NCI-H226 (cell line): Measurements from ENCODE around the gene UIMC1.
A peak's percentile ranks its signal among the peaks of the same experiment; 100 is the strongest.

ENCODE experiments used
- DNase-seq: peaks from one replicate; pipeline ENCODE4 v3.0.0-alpha.2; 2015

UIMC1 gene

GRCh38 chr5:176901260-176902101, 105.1 kb downstream of the UIMC1 start:
- no peak for DNase-seq

DNA sequence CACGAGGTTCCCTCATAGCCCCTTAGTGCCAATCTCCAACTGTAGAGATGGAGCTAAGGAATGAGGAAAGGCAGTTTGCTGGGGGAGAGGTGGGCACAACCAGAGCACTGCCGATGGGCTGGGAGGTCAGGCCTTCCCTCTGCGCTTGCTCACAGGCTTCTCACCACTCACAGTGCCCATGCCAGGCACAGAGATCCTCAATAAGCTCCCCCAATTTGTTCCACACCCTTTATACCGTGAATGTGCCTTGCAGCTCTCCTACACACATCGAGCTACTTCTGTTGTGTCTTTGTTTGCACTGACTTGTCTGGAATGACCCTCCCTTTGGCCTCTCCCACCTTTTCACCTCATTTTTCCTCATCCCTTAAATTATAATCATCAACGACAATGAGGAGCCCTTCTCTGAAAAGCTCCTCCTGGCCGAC, 105.8 kb downstream of the UIMC1 start:
- no peak for DNase-seq

- no peak for DNase-seq
Measured at GRCh38 chr5:176899946-176900779, 106.4 kb downstream of the UIMC1 start.

DNA sequence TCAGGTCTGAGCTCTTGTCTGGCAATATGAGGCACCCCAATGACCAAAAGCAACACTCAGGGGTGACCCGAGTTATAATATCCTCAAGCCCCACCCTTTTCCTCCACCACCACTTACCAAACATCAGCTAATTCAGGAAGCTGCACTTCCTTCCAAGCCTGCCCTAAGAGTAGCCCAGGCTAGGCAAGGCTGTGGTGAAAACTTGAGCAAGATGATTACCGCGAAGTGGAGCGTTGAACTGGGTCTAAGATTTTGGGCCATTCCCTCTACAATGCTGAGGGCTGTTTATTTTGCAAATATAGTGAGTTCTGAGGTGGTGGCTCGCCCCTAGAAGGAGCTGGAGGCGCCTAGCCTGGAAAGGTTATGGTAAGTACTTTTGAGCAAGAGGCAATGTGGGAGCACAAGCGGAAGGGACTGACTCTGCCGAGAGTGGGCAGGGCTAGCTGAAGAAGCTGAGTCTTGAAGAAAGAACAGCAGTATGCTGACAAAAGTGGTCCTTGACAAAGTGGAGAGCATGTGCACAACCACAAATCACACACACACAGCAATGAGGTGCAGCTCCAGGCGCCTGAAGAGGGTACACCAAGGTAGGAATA, 107.2 kb downstream of the UIMC1 start, which contains the start of gene HK3:
TSS of gene HK3 (minus strand) at position 51 of the 596 bp plus-strand sequence. CDS start 3,187 bp downstream, outside the sequence.
- DNase-seq: no peak

DNA sequence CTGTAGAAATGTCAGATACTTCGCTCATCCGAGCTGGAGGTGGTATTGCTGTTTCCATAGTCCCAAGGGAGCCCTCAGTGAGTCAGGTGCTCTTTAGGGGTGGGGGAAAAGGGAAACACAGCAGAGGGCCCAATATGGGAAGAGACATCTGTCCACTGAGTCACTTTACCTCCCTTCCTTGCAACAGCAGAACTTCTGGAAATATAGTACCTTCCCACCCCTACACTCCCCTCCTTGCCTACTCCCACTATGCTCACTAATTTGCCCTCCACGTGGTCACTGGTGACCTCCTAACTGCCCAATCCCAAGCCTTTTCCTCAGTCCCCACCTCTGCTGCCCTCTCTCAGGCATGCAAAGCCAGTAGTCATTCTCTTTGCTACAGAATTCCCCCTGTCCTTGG, 109.3 kb downstream of the UIMC1 start:
- DNase-seq: no peak

DNA sequence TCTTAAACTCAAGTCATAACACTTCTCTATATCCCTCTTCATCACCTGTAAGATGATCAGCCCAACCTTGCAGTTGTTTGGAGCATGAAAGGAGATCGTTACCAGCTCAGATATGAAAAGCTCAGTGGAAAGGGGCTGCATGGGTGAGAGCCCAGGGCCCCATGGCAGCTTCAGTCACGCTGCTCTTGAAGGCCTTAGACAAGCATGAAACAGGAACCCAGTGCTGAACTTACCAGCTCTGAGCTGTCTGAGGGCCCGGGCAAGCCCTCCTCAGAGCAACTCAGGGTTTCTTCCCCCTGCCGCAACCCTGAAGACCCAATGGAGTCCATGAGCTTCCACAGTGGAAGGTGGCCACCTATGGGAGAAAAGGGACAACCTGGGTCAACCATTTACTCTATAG, 110.7 kb downstream of the UIMC1 start:
- no peak for DNase-seq

GRCh38 chr5:176894298-176894697, 112.3 kb downstream of the UIMC1 start:
- no peak for DNase-seq

DNA sequence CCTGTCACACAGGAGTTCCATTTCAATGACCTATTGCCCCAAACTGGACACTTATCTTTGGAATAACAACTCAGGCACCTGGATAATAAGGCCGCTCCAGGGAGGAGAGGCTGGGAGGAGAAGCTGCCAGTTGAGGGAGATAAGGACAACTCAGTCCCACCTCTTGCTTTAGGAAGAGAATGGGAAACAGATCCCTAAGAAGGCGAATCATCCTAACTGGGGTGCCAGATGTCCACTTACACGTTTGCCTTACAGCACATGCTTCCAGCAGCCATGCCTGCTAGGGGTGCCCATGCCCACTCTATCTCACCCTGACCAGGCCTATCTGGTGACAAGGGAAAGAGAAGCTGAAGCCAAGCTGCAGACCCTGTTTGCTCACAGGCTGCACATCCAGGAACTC, 113.9 kb downstream of the UIMC1 start:
- DNase-seq: no peak

DNA sequence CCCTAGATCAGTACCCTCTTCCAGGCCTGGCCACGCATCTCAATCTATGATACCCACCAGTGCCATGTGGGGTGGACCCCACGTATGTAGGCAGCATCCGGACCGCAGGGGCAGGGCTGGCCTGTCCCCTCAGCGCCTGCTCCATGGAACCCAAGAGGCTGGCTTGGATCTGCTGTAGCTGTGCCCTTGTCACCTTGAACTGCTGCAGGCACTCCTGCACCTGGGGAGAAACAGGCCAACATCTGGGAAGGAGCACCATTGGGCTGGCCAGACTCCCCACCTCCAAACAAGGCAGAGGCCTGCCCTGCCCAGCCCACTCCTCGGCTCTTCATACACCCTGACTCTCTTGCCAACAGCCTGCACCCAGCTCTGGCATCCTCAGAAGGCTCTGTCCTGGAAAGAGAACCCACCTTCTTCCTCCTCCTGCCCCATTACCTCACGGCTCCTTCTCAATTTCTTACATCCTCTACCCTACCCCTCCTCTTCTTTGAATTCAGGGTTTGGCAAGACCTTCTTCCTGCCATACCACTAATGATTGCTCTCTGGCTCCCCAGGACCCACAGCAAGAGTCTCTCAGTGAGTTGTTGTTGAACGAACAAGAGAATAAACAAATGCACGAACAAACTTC, 115.1 kb downstream of the UIMC1 start:
- DNase-seq: no peak

- DNase-seq: no peak
Measured at GRCh38 chr5:176890455-176891330, 115.9 kb downstream of the UIMC1 start.

GRCh38 chr5:176889321-176890280, 117.0 kb downstream of the UIMC1 start:
- no peak for DNase-seq

DNA sequence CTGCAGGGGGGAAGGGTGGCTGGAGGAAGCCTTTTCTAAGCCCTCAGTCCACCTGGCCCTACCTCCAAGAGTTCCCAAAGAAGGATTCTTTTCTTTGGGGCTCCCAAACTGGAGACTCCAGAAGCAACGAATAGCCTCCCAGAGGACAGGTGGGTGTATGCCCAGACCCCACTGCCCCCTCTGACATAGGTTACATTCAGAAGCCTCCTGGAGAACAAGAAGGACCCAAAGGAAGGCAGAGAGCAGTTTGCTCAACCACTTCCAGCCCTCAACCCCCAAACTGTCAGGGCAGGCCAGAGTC, 117.8 kb downstream of the UIMC1 start:
- DNase-seq: no peak

DNA sequence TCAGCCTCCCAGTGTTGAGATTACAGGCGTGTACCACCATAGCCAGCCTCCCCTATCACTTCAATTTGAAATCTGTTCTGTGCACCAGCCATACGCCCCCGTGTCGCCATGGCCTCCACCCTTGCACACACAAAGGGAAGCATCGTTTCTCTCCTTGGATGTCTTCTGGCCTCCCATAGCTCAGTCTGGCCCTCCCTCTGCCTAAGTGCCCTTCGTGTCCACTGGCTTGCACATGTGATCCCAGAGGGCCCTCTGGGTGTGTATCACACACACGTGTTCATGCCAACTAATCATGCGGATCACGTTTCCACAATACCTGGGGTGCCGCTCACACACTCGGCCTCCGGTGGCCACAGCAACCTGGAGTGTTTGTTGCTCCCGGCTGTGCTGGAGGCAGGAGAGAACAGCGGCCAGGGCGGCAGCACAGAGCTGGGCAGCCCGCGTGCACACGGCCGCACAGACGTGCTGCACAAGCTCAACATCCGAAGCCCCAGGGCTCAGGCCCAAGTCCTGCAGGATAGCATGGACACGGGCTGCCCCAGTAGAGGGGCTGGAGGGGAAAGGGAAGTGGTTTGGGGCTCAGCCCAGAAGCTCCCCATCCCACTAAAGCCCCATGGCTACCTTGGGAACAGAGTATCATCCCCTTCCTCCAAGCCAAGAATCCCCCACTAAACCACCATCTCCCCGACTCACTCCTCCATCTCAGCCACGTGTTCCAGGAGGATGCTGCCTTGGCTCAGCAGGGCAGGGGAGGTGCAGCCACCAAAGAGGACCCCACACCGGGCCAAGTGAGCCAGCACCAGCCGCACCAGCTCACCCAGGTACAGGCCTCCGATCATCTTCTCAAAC, 118.3 kb downstream of the UIMC1 start:
- no peak for DNase-seq

DNA sequence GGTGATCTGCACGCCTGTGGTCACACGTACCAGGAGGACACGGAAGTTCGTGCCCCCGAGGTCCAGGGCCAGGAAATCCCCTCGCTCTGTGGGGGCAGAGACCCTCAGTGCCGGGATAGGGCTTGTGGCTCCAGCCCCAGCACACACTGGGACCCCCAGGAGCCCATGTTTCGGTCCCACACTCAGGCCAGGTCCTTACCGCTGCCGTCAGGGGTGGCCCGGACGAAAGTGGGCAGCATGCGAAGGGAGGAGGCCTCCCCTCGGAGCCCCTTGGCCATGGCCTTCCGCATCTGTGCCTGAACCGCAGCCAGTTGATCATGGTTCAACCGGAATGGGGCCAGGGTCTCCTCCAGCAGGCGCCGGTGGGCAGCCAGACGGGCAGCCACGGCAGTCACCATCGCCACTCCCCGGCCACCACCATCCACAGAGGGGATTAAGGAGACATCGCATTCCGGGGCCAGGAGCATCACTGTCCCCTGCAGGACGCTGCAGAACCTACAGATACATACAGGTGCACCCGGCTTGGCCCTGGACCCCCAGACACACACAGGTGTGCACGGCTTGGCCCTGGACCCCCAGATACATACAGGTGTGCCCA, 119.2 kb downstream of the UIMC1 start:
- no peak for DNase-seq

DNA sequence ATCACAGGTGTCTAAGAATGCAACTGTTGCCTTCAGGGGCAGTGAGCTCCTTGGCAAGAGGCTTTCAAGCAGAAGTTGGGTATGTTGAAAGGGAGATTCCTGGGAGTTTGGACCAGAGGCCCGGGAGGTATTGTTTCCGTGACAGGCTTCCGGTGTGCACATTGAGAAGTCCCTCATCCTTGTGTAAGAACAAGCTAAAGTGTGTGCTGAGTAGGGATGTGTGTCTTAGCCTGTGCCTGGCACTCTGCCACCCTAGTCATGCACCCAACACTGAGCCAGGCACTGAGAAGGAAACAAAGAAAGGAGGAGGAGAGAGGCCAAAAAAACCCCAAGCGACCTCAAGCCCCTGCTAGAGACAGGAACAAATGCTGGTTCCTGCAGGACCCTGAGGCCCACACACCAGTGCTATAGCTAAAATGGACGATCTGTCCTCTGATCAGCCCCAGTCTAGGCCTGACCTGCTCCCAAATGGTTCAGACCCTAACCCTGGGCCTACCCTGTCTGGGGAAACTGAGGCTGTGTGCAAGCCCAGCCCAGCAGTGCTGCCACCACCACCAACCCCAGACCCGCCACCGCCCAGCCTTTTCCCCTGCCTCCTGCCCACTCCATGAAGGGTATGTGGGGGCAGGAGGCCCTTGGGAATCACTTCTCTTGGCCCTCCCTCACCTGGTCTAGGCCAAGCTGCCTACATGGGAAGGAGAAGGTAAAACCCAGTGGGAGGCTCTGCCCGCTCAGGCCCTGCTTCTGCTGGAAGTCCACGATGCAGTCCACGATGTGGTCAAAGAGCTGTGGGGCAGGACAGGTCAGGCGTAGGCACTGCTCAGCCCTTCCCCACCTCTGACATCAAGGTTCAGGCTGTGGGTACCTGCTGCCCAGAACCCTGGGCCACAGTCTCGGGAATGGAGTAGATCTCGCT, 120.0 kb downstream of the UIMC1 start:
- no peak for DNase-seq

DNA sequence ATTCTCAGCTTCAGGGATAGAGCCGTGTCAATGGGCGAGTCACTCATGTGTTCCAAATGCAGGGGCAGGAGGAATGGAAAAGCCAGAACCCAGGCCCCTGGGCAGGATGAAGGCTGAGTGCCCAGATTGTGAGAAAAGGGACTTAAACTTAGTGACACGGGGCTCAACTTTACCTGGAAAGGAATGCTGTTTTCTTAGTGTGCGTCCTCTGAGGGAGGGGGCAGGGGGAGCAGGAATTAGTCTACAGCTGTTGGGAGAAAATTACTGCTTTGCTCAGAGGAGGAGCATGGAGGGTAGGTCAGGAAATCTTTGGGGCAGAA, 122.0 kb downstream of the UIMC1 start:
- DNase-seq: no peak

GRCh38 chr5:176883700-176884570, 122.6 kb downstream of the UIMC1 start:
- no peak for DNase-seq

DNA sequence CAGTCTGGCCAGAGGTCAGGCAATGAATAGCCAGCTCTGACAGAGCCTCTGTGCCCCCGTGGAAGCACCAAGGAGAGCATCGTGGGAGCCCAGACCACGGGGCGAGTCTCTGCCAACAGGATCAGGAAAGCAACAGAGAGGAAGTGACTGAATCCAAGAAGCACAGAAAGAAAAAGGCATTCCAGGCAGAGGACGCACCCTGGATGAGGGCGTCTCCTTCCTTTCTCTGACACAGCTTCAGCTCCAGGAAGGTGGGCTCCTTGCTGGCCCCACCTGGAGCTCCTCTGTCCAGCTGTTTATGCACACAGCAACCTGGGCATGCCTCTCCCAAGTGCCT, 124.0 kb downstream of the UIMC1 start:
- peak; percentile 12 for DNase-seq
